H1 (cell line): ENCODE data around the gene UBE2Q2. TPM values are rescaled to one million over a fixed set of nuclear protein-coding genes. Genes with fewer than 3 reads are reported as not detected.
"Not testable (repeated sequence)": the region's sequence is repeated elsewhere in the genome, so short reads cannot be mapped to it uniquely, and the experiment has no call there.

Experiments used
- CTCF ChIA-PET: fragments of 300-600 bp; sonication (Branson Sonifier 250); formaldehyde crosslinking; loops from one replicate; lab custom pipeline; 2021; ENCODE audit not compliant: partially characterized antibody; lab: Charles Lee
- POLR2A ChIA-PET: fragments of 300-600 bp; sonication (Branson Sonifier 250); formaldehyde crosslinking; loops from one replicate; lab custom pipeline; 2021; ENCODE audit warnings: inconsistent platforms; ENCODE audit not compliant: partially characterized antibody; lab: Charles Lee
- DNase-seq, 2 experiments: peaks; one replicate each; pipeline versions ENCODE4 v3.0.0 to v3.0.0-alpha.2; 2010 to 2022; ENCODE audit warnings: low spot score in 2 of 2, low read depth in 1 of 2, mixed read lengths in 1 of 2
- FAIRE-seq: peaks from 2 replicates; lab custom pipeline; 2011; peaks lifted over from hg19 to GRCh38; lab: Jason Lieb, UNC
- H2AFZ ChIP-seq: 2 replicates; pipeline ENCODE4 v1.8.1; 2012; ENCODE audit warnings: low read length, inconsistent platforms
- H2AK5ac ChIP-seq: 2 replicates; pipeline ENCODE4 v1.6.1; 2013; ENCODE audit warnings: low read depth, low read length
- H2BK120ac ChIP-seq: replicated peaks from 2 replicates; pipeline ENCODE3; 2013; ENCODE audit warnings: low read depth, low read length, inconsistent platforms
- H2BK12ac ChIP-seq: 2 replicates; pipeline ENCODE4 v1.6.1; 2013; ENCODE audit warnings: low read depth, low read length
- H2BK15ac ChIP-seq: 2 replicates; pipeline ENCODE4 v1.6.1; 2013; ENCODE audit warnings: low read length
- H2BK20ac ChIP-seq: 2 replicates; pipeline ENCODE4 v1.6.1; 2013; ENCODE audit warnings: low read length
- H2BK5ac ChIP-seq: 2 replicates; pipeline ENCODE4 v1.6.1; 2013; ENCODE audit warnings: low read depth, low read length
- H3K14ac ChIP-seq: 2 replicates; pipeline ENCODE4 v1.6.1; 2013; ENCODE audit warnings: inconsistent platforms; ENCODE audit not compliant: insufficient read length
- H3K18ac ChIP-seq: 2 replicates; pipeline ENCODE4 v1.6.1; 2013; ENCODE audit warnings: low read length; ENCODE audit errors: extremely low read depth
- H3K23ac ChIP-seq: 2 replicates; pipeline ENCODE4 v1.6.1; 2013; ENCODE audit warnings: inconsistent platforms; ENCODE audit not compliant: insufficient read length
- H3K23me2 ChIP-seq: 2 replicates; pipeline ENCODE4 v1.6.1; 2013; ENCODE audit warnings: low read depth, low read length
- H3K27ac ChIP-seq: 2 replicates; pipeline ENCODE4 v1.6.1; 2011; ENCODE audit warnings: low read depth, low read length, inconsistent platforms
- H3K27me3 ChIP-seq, 4 experiments: replicated peaks in 1 of 4; 1 replicate in 1 of 4; 2 replicates in 3 of 4; pipeline versions ENCODE4 v1.6.1 to v1.8.1; 2011 to 2013; ENCODE audit warnings: low read length in 3 of 4, mild to moderate bottlenecking in 3 of 4, inconsistent platforms in 2 of 4, mixed read lengths in 2 of 4, moderate library complexity in 1 of 4; ENCODE audit not compliant: control insufficient read depth in 3 of 4, insufficient read depth in 3 of 4; ENCODE audit errors: extremely low read depth in 1 of 4
- H3K36me3 ChIP-seq, 4 experiments: 2 replicates each; pipeline versions ENCODE4 v1.6.1 to v1.8.1; 2011 to 2013; ENCODE audit warnings: mild to moderate bottlenecking in 4 of 4, low read length in 3 of 4, moderate library complexity in 2 of 4, control low read depth in 1 of 4, inconsistent platforms in 1 of 4; ENCODE audit not compliant: insufficient read depth in 4 of 4, control insufficient read depth in 2 of 4
- H3K4ac ChIP-seq: replicated peaks from 2 replicates; pipeline ENCODE3; 2013; ENCODE audit warnings: low read length, low read depth, mixed read lengths, inconsistent platforms; ENCODE audit not compliant: insufficient read length
- H3K4me1 ChIP-seq, 4 experiments: replicated peaks in 1 of 4; 1 replicate in 1 of 4; 2 replicates in 3 of 4; pipeline versions ENCODE4 v1.6.1 to v1.8.1; 2011 to 2013; ENCODE audit warnings: low read length in 3 of 4, inconsistent platforms in 2 of 4, mixed read lengths in 1 of 4; ENCODE audit not compliant: insufficient read depth in 4 of 4, control insufficient read depth in 3 of 4
- H3K4me2 ChIP-seq, 2 experiments: 2 replicates each; pipeline versions ENCODE4 v1.6.1 to v1.8.1; 2011 to 2013; ENCODE audit warnings: low read depth in 2 of 2, low read length in 2 of 2, control low read depth in 1 of 2, inconsistent platforms in 1 of 2, mild to moderate bottlenecking in 1 of 2; ENCODE audit not compliant: insufficient read depth in 1 of 2
- H3K4me3 ChIP-seq, 4 experiments: fragments of 200-600, 300-600 bp in 1 of 4; sonication (generic), shearing (Covaris generic), sonication (Bioruptor Twin) in 1 of 4; 2 replicates each; pipeline versions ENCODE4 v1.5.1 to v1.8.1; 2011 to 2016; ENCODE audit warnings: low read length in 4 of 4, low read depth in 3 of 4, control low read depth in 2 of 4, inconsistent platforms in 2 of 4, mild to moderate bottlenecking in 2 of 4, mixed read lengths in 1 of 4, moderate library complexity in 1 of 4; ENCODE audit not compliant: insufficient read depth in 2 of 4; ENCODE audit errors: extremely low read depth in 1 of 4
- H3K56ac ChIP-seq: replicated peaks from 2 replicates; pipeline ENCODE3; 2013; ENCODE audit warnings: low read depth, mild to moderate bottlenecking, mixed read lengths, low read length, inconsistent platforms; ENCODE audit not compliant: insufficient read length
- H3K79me1 ChIP-seq: 2 replicates; pipeline ENCODE4 v1.6.1; 2013; ENCODE audit warnings: low read depth, low read length, control low read depth
- H3K79me2 ChIP-seq, 2 experiments: 2 replicates each; pipeline versions ENCODE4 v1.6.1 to v1.8.1; 2012 to 2013; ENCODE audit warnings: low read length in 2 of 2, mild to moderate bottlenecking in 2 of 2, inconsistent platforms in 1 of 2; ENCODE audit not compliant: insufficient read depth in 2 of 2, control insufficient read depth in 1 of 2
- H3K9ac ChIP-seq, 4 experiments: replicated peaks in 1 of 4; 1 replicate in 1 of 4; 2 replicates in 3 of 4; pipeline versions ENCODE4 v1.6.1 to v1.8.1; 2011 to 2013; ENCODE audit warnings: low read depth in 3 of 4, low read length in 3 of 4, control low read depth in 2 of 4, mild to moderate bottlenecking in 2 of 4, moderate library complexity in 2 of 4, inconsistent platforms in 1 of 4; ENCODE audit errors: extremely low read depth in 1 of 4
- H3K9me3 ChIP-seq, 2 experiments: 2 replicates each; pipeline versions ENCODE4 v1.6.1 to v1.8.1; 2012 to 2013; ENCODE audit warnings: mild to moderate bottlenecking in 2 of 2, moderate library complexity in 2 of 2, control low read depth in 1 of 2, inconsistent platforms in 1 of 2, low read depth in 1 of 2, low read length in 1 of 2, mixed read lengths in 1 of 2; ENCODE audit not compliant: insufficient read depth in 2 of 2
- H4K20me1 ChIP-seq, 2 experiments: replicated peaks in 1 of 2; 2 replicates each; pipeline versions ENCODE3 to v1.8.1; 2011 to 2013; ENCODE audit warnings: inconsistent platforms in 2 of 2, low read length in 2 of 2, mild to moderate bottlenecking in 1 of 2; ENCODE audit not compliant: insufficient read depth in 2 of 2, control insufficient read depth in 1 of 2
- H4K5ac ChIP-seq: 2 replicates; pipeline ENCODE4 v1.6.1; 2013; ENCODE audit warnings: low read length, low read depth, mixed read lengths, inconsistent platforms; ENCODE audit not compliant: insufficient read length
- H4K8ac ChIP-seq: 2 replicates; pipeline ENCODE4 v1.8.0; 2013; ENCODE audit warnings: mild to moderate bottlenecking, moderate library complexity, low read length, inconsistent platforms; ENCODE audit not compliant: insufficient read depth; ENCODE audit errors: extremely low read depth
- H4K91ac ChIP-seq: replicated peaks from 2 replicates; pipeline ENCODE3; 2013; ENCODE audit warnings: low read length, mixed read lengths, inconsistent platforms; ENCODE audit not compliant: insufficient read length
- KDM1A ChIP-seq: fragments of 200-600, 300-600 bp; sonication (generic); IDR thresholded peaks from 2 replicates; pipeline ENCODE4 v1.7.1; 2016; ENCODE audit warnings: mild to moderate bottlenecking, low read length, borderline replicate concordance
- RBBP5 ChIP-seq: IDR thresholded peaks from 2 replicates; pipeline ENCODE4 v1.7.1; 2012; ENCODE audit warnings: low read depth, mild to moderate bottlenecking, inconsistent platforms, low read length, moderate library complexity, borderline replicate concordance
- WGBS, 2 experiments: shearing (Covaris generic) in 1 of 2; methylation state at CpG; one replicate each; pipeline versions ENCODE4 v1.1.6 to v1.1.7; 2013 to 2015; ENCODE audit warnings: low lambda C conversion rate in 2 of 2, mixed read lengths in 2 of 2, inconsistent platforms in 1 of 2, low coverage in 1 of 2, missing lambda C conversion rate in 1 of 2; ENCODE audit not compliant: insufficient replicate concordance in 2 of 2, insufficient coverage in 1 of 2, insufficient read length in 1 of 2; ENCODE audit errors: extremely low coverage in 1 of 2, missing lambda C conversion rate in 1 of 2; 5-methylcytosine and 5-hydroxymethylcytosine counted together
- polyA plus RNA-seq, 7 experiments: library from polyadenylated mRNA; depleted of rRNA in 3 of 7; stranded (reverse) in 5 of 7; unstranded in 2 of 7; fragments of >200 nt in 5 of 7; fragments of 200-250 nt in 2 of 7; gene quantifications; 1 replicate in 5 of 7; 2 replicates in 1 of 7; 4 replicates in 1 of 7; pipeline versions ENCODE4 v1.2.1 to v1.2.3, GENCODE V29; 2011 to 2013; ENCODE audit warnings: missing spikeins in 2 of 7, mixed read lengths in 2 of 7
- total RNA-seq: library from RNA; stranded (reverse); fragmentation: NEBNext Ultra II Directional; extraction: Animal tissue kit (Norgen Biotek cat#: 25700); gene quantifications from 2 replicates; pipeline ENCODE4 v1.2.1, GENCODE V29; 2021

UBE2Q2 gene
- total and polyA plus RNA-seq, 2 of the 8 experiments (the other 6 are each of a cell fraction or from before 2014, with no cell fraction given) = 10.1 to 22.7 TPM

DNA sequence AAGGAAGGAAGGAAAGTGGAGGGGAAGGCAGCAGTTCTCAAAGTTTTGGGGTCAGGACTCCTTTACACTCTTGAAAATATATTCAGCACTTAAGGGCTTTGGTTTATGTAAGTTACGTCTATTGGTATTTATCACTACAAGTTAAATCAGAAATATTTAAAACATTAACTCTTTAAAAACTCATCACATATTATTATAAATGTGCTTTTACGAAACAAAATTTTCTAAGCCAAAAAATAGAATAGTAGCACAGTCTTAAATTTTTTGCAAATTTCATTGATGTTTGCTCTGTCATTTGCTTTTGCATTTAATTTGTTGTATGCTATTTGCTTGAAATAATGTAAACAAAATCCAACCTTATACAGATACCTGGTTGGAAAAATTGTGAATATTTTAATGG lies 7.5 kb downstream of the UBE2Q2 start (continued):
- no peak for TF ChIP-seq KDM1A
- TF ChIP-seq RBBP5 = no peak

DNA sequence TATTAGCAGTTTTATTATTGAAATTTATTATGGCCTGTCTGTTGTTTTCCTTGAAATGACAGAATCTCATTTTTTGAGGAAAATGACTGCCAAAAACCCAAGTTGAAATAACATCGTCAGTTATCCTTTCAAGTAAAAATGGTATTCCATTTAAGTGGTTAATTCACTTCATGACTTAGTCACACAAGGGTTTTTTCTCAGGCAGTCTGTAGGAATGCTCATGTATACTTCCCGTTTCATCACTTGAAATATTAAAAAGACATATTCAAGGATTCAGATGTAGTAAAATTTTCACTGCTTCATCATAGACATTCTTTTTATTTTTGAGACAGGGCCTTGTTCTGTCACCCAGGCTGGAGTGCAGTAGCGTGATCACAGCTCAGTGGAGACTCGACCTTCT lies 8.3 kb downstream of the UBE2Q2 start:
- H4K91ac ChIP-seq, H3K27me3 ChIP-seq, H4K5ac ChIP-seq, H3K4me3 ChIP-seq, H3K4ac ChIP-seq, FAIRE-seq, H2AK5ac ChIP-seq, H4K20me1 ChIP-seq, H3K23me2 ChIP-seq, H2BK20ac ChIP-seq, H3K4me2 ChIP-seq, H3K27ac ChIP-seq, H3K23ac ChIP-seq, H3K18ac ChIP-seq, H2BK120ac ChIP-seq, H3K9ac ChIP-seq, H3K14ac ChIP-seq, H2BK12ac ChIP-seq, H3K56ac ChIP-seq, H2AFZ ChIP-seq, H2BK5ac ChIP-seq, H2BK15ac ChIP-seq, DNase-seq, POLR2A ChIA-PET, H3K4me1 ChIP-seq, H4K8ac ChIP-seq, H3K9me3 ChIP-seq, H3K79me1 ChIP-seq: not testable (repeated sequence)
- H3K79me2 ChIP-seq = peaks cover 7 to 80% of the 10 kb centered on the region in 2 experiments; a peak in 3 of 4 replicates
- CTCF ChIA-PET = interaction anchor here (1.3 kb wide), 1 partner anchor 14 kb away, joined by 3 read pairs; no protein-coding TSS in a partner anchor
- WGBS, 2 experiments = 87% methylated on average over 4 of the region's 4 CpGs; no CpG with 5 or more reads in 1 of the 2 experiments
- peaks cover 0 to 22% (median 2%) of the 10 kb centered on the region in 4 experiments; a peak in 4 of 8 replicates for H3K36me3 ChIP-seq
